Smooth muscle cell (in vitro differentiated cells): ENCODE data around the gene EIF4EBP2. TPM values are rescaled to one million over a fixed set of nuclear protein-coding genes. Genes with fewer than 3 reads are reported as not detected.
A peak's percentile ranks its signal among the peaks of the same experiment; 100 is the strongest.

Experiments used
- DNase-seq: peaks from one replicate; lab custom pipeline; 2025; ENCODE audit not compliant: unreplicated experiment; lab: John Stamatoyannopoulos, UW
- H2AFZ ChIP-seq: fragments of 200-600 bp; sonication (generic); 2 replicates; pipeline ENCODE4 v1.6.0; 2016; ENCODE audit warnings: antibody characterized with exemption, low read depth, mild to moderate bottlenecking
- H3F3A ChIP-seq: fragments of 200-600 bp; sonication (generic); 2 replicates; pipeline ENCODE4 v1.6.0; 2017; ENCODE audit warnings: antibody characterized with exemption, low read depth
- H3K27ac ChIP-seq: fragments of 200-600 bp; sonication (generic); 2 replicates; pipeline ENCODE4 v1.5.1; 2016; ENCODE audit warnings: low read depth, mild to moderate bottlenecking
- H3K27me3 ChIP-seq: fragments of 200-600 bp; sonication (generic); 2 replicates; pipeline ENCODE4 v1.6.1; 2016; ENCODE audit warnings: low read depth, mild to moderate bottlenecking
- H3K36me3 ChIP-seq: fragments of 200-600 bp; sonication (generic); 2 replicates; pipeline ENCODE4 v1.5.1; 2016; ENCODE audit warnings: low read depth
- H3K4me1 ChIP-seq: fragments of 200-600 bp; sonication (generic); 2 replicates; pipeline ENCODE4 v1.5.1; 2016; ENCODE audit warnings: low read depth
- H3K4me2 ChIP-seq: fragments of 200-600 bp; sonication (generic); 2 replicates; pipeline ENCODE4 v1.6.0; 2016; ENCODE audit warnings: mild to moderate bottlenecking
- H3K4me3 ChIP-seq: fragments of 200-600 bp; sonication (generic); 2 replicates; pipeline ENCODE4 v1.5.1; 2016; ENCODE audit warnings: mild to moderate bottlenecking
- H3K79me2 ChIP-seq: fragments of 200-600 bp; sonication (generic); 2 replicates; pipeline ENCODE4 v1.6.0; 2016; ENCODE audit warnings: low read depth, mild to moderate bottlenecking
- H3K9ac ChIP-seq: fragments of 200-600 bp; sonication (generic); 2 replicates; pipeline ENCODE4 v1.6.0; 2016; ENCODE audit warnings: low read depth
- H3K9me3 ChIP-seq: fragments of 200-600 bp; sonication (generic); replicated peaks from 2 replicates; pipeline ENCODE4 v1.5.1; 2016; ENCODE audit warnings: low read depth
- H4K20me1 ChIP-seq: fragments of 200-600 bp; sonication (generic); 2 replicates; pipeline ENCODE4 v1.6.0; 2016; ENCODE audit warnings: low read depth
- WGBS: methylation state at CpG from one replicate; pipeline ENCODE4 v1.1.7; 2016; ENCODE audit warnings: low lambda C conversion rate; 5-methylcytosine and 5-hydroxymethylcytosine counted together
- polyA plus RNA-seq: library from polyadenylated mRNA; unstranded; fragments of >200 nt; fragmentation: Nextera tagmentation; extraction: Ambion mirVana; gene quantifications from 2 replicates; pipeline ENCODE4 v1.2.1, GENCODE V29; 2016
- total RNA-seq: library from RNA; depleted of rRNA; stranded (reverse); fragments of >200 nt; gene quantifications from 2 replicates; pipeline ENCODE4 v1.2.3, GENCODE V29; 2014
- TF ChIP-seq, protein P1 (sequence below): fragments of 200-600 bp; sonication (generic); IDR thresholded peaks from 2 replicates; pipeline ENCODE4 v1.5.1; 2017; ENCODE audit warnings: borderline replicate concordance, mild to moderate bottlenecking, antibody characterized with exemption; ENCODE audit not compliant: insufficient read depth, poor library complexity, severe bottlenecking

Gene EIF4EBP2
- total and polyA plus RNA-seq, 2 experiments from 2014 or later, result 35.9 to 43.9 TPM

- Histone ChIP-seq H3K79me2 (no peaks in the 10 kb centered on the region), H3F3A (no peaks in the 10 kb centered on the region), H3K27me3 (no peaks in the 10 kb centered on the region), H3K27ac (no peak overlapping the region), H3K4me3 (no peak overlapping the region), H3K9ac (no peak overlapping the region), H3K4me1 (no peaks in the 10 kb centered on the region), H3K9me3 (no peaks in the 10 kb centered on the region), H3K4me2 (peak overlapping the region; percentile 1), H2AFZ (no peak overlapping the region), H4K20me1 (no peaks in the 10 kb centered on the region), H3K36me3 (no peaks in the 10 kb centered on the region)
- DNase-seq, result no peak
- WGBS, result 48% methylated on average over 8 of the region's 8 CpGs
- TF ChIP-seq, protein P1, sequence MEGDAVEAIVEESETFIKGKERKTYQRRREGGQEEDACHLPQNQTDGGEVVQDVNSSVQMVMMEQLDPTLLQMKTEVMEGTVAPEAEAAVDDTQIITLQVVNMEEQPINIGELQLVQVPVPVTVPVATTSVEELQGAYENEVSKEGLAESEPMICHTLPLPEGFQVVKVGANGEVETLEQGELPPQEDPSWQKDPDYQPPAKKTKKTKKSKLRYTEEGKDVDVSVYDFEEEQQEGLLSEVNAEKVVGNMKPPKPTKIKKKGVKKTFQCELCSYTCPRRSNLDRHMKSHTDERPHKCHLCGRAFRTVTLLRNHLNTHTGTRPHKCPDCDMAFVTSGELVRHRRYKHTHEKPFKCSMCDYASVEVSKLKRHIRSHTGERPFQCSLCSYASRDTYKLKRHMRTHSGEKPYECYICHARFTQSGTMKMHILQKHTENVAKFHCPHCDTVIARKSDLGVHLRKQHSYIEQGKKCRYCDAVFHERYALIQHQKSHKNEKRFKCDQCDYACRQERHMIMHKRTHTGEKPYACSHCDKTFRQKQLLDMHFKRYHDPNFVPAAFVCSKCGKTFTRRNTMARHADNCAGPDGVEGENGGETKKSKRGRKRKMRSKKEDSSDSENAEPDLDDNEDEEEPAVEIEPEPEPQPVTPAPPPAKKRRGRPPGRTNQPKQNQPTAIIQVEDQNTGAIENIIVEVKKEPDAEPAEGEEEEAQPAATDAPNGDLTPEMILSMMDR, result no peak
Observed at GRCh38 chr10:70367195-70367796, 36.6 kb upstream of the EIF4EBP2 start.

DNA sequence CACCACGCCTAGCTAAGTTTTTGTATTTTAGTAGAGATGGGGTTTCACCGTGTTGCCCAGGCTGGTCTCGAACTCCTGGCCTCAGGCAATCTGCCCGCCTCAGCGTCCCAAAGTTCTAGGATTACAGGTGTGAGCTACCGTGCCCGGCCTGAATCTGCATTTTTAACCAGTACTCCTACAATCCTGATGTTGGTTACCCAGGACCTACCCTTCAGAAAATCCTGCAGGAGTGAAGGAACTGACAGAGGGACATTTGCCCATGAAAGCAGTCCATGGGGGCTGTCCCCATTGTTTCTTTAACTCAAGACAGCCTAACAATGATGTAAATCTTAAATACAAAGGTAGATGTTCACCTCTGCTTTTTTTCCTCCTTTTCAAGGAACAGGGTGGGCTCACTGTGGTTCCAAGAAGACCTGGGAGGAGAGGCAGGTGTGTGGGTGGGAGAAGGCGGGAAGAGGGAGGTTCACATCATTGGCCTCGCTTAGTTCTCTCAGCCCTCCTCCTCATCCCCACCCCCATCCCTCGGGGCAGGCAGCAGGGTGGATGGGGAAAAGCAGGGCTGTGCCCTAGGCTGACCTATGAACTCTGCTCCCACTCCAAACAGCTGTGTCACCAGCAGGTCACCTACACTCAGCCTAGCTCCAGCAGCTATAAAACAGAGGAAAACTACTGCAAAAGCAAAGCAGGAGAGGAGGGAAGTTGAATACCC is 35.0 kb upstream of the EIF4EBP2 start:
- Histone ChIP-seq H3K4me1 (no peaks in the 10 kb centered on the region), H4K20me1 (no peaks in the 10 kb centered on the region), H2AFZ (no peak overlapping the region), H3K9me3 (no peaks in the 10 kb centered on the region), H3K79me2 (no peaks in the 10 kb centered on the region), H3F3A (no peaks in the 10 kb centered on the region), H3K27me3 (no peaks in the 10 kb centered on the region), H3K4me3 (no peak overlapping the region), H3K4me2 (no peak overlapping the region), H3K27ac (no peak overlapping the region), H3K9ac (no peak overlapping the region), H3K36me3 (no peaks in the 10 kb centered on the region)
- TF ChIP-seq, protein P1, result no peak
- WGBS, result 76% methylated on average over 10 of the region's 10 CpGs
- DNase-seq, result no peak

GRCh38 chr10:70369498-70370018 is 34.4 kb upstream of the EIF4EBP2 start:
- DNase-seq, result no peak
- H3K4me3 ChIP-seq, result no peak overlapping the region
- no peak overlapping the region for H2AFZ ChIP-seq
- H3K27me3 ChIP-seq, result no peaks in the 10 kb centered on the region
- no peaks in the 10 kb centered on the region for H3K79me2 ChIP-seq
- TF ChIP-seq, protein P1, result no peak
- 76% methylated on average over 8 of the region's 8 CpGs for WGBS
- no peaks in the 10 kb centered on the region for H3K4me1 ChIP-seq
- no peaks in the 10 kb centered on the region for H3K9me3 ChIP-seq
- no peak overlapping the region for H3K4me2 ChIP-seq
- H4K20me1 ChIP-seq, result peaks cover 2% of the 10 kb centered on the region
- H3K9ac ChIP-seq, result no peak overlapping the region
- no peaks in the 10 kb centered on the region for H3F3A ChIP-seq
- no peaks in the 10 kb centered on the region for H3K36me3 ChIP-seq
- no peak overlapping the region for H3K27ac ChIP-seq
